ENCODE results near the gene HSPA12B. TPM values are rescaled to one million over a fixed set of nuclear protein-coding genes. Genes with fewer than 3 reads are reported as not detected.

HSPA12B gene
- total RNA-seq, 1 experiment from 2014 or later: 6.3 TPM

GRCh38 chr20:3720068-3720467 is 12.4 kb upstream of the HSPA12B start:
- Mint-ChIP-seq H3K36me3 (no peaks in the 10 kb centered on the region), H3K4me1 (peaks cover 8% of the 10 kb centered on the region), H3K9me3 (peaks cover 4% of the 10 kb centered on the region; the same call in 1 of the 2 replicates), H3K4me3 (no peak overlapping the region), H3K27me3 (ENCODE audit: low read depth) (no peaks in the 10 kb centered on the region), H3K27ac (peak overlapping the region; percentile 79)
- TF ChIP-seq GTF2I (CRISPR knock-in tag; conservative IDR thresholded peaks at IDR 0.05) (0 out of 2 replicates have a peak, but pooled peaks have one; percentile 29), ZNF281 (CRISPR knock-in tag; IDR thresholded peaks at IDR 0.05) (no peak)
- ChIA-PET POLR2A (no interaction called here), CTCF (interaction anchor here (0.7 to 2.1 kb wide), 8 partner anchors 9 to 352 kb away, joined by 3 to 21 read pairs (median 4); partner anchors contain the start of genes ADAM33 and ADISSP)
- DNase-seq (ENCODE audit: low spot score) (no peak), ATAC-seq (no peak)

- H3K27me3 Mint-ChIP-seq (ENCODE audit: low read depth): no peaks in the 10 kb centered on the region
- peaks cover 4% of the 10 kb centered on the region; the same call in 1 of the 2 replicates for H3K9me3 Mint-ChIP-seq
- H3K4me1 Mint-ChIP-seq: peaks cover 8% of the 10 kb centered on the region
- CTCF ChIA-PET: interaction anchor here (0.7 to 2.1 kb wide), 7 partner anchors 10 to 47 kb away, joined by 3 to 21 read pairs (median 5); partner anchors contain the start of genes ADAM33 and ADISSP
- no peak overlapping the region; the same call in 1 of the 2 replicates for H3K27ac Mint-ChIP-seq
- no peak for ATAC-seq
- H3K36me3 Mint-ChIP-seq: no peaks in the 10 kb centered on the region
- POLR2A ChIA-PET: no interaction called here
- H3K4me3 Mint-ChIP-seq: no peak overlapping the region
- DNase-seq (ENCODE audit: low spot score): no peak
- TF ChIP-seq RELA (CRISPR knock-in tag; IDR thresholded peaks at IDR 0.05; ENCODE audit: borderline replicate concordance) (no peak), ZNF281 (CRISPR knock-in tag; IDR thresholded peaks at IDR 0.05) (no peak), NFYB (CRISPR knock-in tag; conservative IDR thresholded peaks at IDR 0.05; ENCODE audit: low read depth) (no peak), ZNF138 (CRISPR knock-in tag; conservative IDR thresholded peaks at IDR 0.05) (no peak), FOXP4 (CRISPR knock-in tag; IDR thresholded peaks at IDR 0.05) (no peak), NR2C2 (CRISPR knock-in tag; IDR thresholded peaks at IDR 0.05) (no peak), ESRRA (CRISPR knock-in tag; IDR thresholded peaks at IDR 0.05; ENCODE audit: borderline replicate concordance) (no peak), ZBTB21 (CRISPR knock-in tag; IDR thresholded peaks at IDR 0.05; ENCODE audit: borderline replicate concordance) (no peak), USF1 (CRISPR knock-in tag; IDR thresholded peaks at IDR 0.05) (no peak), GTF2I (CRISPR knock-in tag; conservative IDR thresholded peaks at IDR 0.05) (no peak), SP1 (CRISPR knock-in tag; conservative IDR thresholded peaks at IDR 0.05) (no peak), E2F4 (CRISPR knock-in tag; IDR thresholded peaks at IDR 0.05; ENCODE audit: borderline replicate concordance, low read depth) (no peak), ATF2 (CRISPR knock-in tag; IDR thresholded peaks at IDR 0.05; ENCODE audit: borderline replicate concordance, low read depth) (no peak), NFATC4 (CRISPR knock-in tag; IDR thresholded peaks at IDR 0.05) (no peak), IRF2 (CRISPR knock-in tag; IDR thresholded peaks at IDR 0.05; ENCODE audit: borderline replicate concordance, low read depth) (no peak), ZNF263 (CRISPR knock-in tag; IDR thresholded peaks at IDR 0.05; ENCODE audit: low read depth) (no peak), ATF1 (CRISPR knock-in tag; IDR thresholded peaks at IDR 0.05) (no peak)
- TF ChIP-seq, protein P1, sequence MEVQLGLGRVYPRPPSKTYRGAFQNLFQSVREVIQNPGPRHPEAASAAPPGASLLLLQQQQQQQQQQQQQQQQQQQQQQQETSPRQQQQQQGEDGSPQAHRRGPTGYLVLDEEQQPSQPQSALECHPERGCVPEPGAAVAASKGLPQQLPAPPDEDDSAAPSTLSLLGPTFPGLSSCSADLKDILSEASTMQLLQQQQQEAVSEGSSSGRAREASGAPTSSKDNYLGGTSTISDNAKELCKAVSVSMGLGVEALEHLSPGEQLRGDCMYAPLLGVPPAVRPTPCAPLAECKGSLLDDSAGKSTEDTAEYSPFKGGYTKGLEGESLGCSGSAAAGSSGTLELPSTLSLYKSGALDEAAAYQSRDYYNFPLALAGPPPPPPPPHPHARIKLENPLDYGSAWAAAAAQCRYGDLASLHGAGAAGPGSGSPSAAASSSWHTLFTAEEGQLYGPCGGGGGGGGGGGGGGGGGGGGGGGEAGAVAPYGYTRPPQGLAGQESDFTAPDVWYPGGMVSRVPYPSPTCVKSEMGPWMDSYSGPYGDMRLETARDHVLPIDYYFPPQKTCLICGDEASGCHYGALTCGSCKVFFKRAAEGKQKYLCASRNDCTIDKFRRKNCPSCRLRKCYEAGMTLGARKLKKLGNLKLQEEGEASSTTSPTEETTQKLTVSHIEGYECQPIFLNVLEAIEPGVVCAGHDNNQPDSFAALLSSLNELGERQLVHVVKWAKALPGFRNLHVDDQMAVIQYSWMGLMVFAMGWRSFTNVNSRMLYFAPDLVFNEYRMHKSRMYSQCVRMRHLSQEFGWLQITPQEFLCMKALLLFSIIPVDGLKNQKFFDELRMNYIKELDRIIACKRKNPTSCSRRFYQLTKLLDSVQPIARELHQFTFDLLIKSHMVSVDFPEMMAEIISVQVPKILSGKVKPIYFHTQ (CRISPR knock-in tag; IDR thresholded peaks at IDR 0.05): no peak
Observed at GRCh38 chr20:3720626-3721025, 11.9 kb upstream of the HSPA12B start.
